Measurements from ENCODE around the gene SLC12A4. TPM values are rescaled to one million over a fixed set of nuclear protein-coding genes. Genes with fewer than 3 reads are reported as not detected.

The SLC12A4 gene
- total RNA-seq, 2 experiments from 2014 or later: 42.5 TPM

- Mint-ChIP-seq H3K9me3 (ENCODE audit: insufficient read depth) (no peaks in the 10 kb centered on the region), H3K4me1 (ENCODE audit: low read depth) (peaks cover 17% of the 10 kb centered on the region), H3K27me3 (ENCODE audit: low read depth) (no peaks in the 10 kb centered on the region), H3K27ac (peak overlapping the region; percentile 64), H3K36me3 (ENCODE audit: low read depth) (peaks cover 11% of the 10 kb centered on the region), H3K4me3 (no peak overlapping the region)
- ATAC-seq: no peak
- ChIA-PET POLR2A (interaction anchor here (1.1 to 1.6 kb wide), 2 partner anchors 25 to 28 kb away, joined by 3 to 4 read pairs; partner anchors contain the start of gene PSMB10), CTCF (interaction anchor here (0.7 to 1.6 kb wide), 5 partner anchors 13 to 33 kb away, joined by 3 to 12 read pairs (median 4); no protein-coding TSS in a partner anchor)
- no peak for DNase-seq
These were observed 59.2 kb downstream of the SLC12A4 start for GRCh38 chr16:67909056-67909742.

- Mint-ChIP-seq H3K9me3 (ENCODE audit: insufficient read depth) (no peaks in the 10 kb centered on the region), H3K27me3 (ENCODE audit: low read depth) (no peaks in the 10 kb centered on the region), H3K27ac (peak overlapping the region; percentile 28), H3K4me1 (ENCODE audit: low read depth) (peaks cover 17% of the 10 kb centered on the region), H3K4me3 (no peak overlapping the region), H3K36me3 (ENCODE audit: low read depth) (peaks cover 15% of the 10 kb centered on the region)
- DNase-seq (no peak), ATAC-seq (no peak)
- ChIA-PET CTCF (interaction anchor here (1.0 to 1.5 kb wide), 3 partner anchors 11 to 387 kb away, joined by 3 to 12 read pairs (median 3); no protein-coding TSS in a partner anchor), POLR2A (interaction anchor here (1.1 kb wide), 1 partner anchor 29 kb away, joined by 3 read pairs; the partner anchor contains the start of gene PSMB10)
These were observed 60.8 kb downstream of the SLC12A4 start for GRCh38 chr16:67907397-67908180.

- peaks cover 5% of the 10 kb centered on the region for H3K4me1 Mint-ChIP-seq (ENCODE audit: low read depth)
- H3K4me3 Mint-ChIP-seq: no peak overlapping the region
- no peak overlapping the region for H3K27ac Mint-ChIP-seq
- CTCF ChIA-PET: no interaction called here
- peaks cover 4% of the 10 kb centered on the region for H3K36me3 Mint-ChIP-seq (ENCODE audit: low read depth)
- H3K27me3 Mint-ChIP-seq (ENCODE audit: low read depth): no peaks in the 10 kb centered on the region
- no peaks in the 10 kb centered on the region for H3K9me3 Mint-ChIP-seq (ENCODE audit: insufficient read depth)
- no peak for ATAC-seq
- DNase-seq: no peak
- POLR2A ChIA-PET: interaction anchor here (0.7 to 2.4 kb wide), 2 partner anchors 32 to 330 kb away, joined by 3 to 6 read pairs; no protein-coding TSS in a partner anchor
These were observed 65.6 kb downstream of the SLC12A4 start for GRCh38 chr16:67902831-67903230.

GRCh38 chr16:67901734-67902133 is 66.7 kb downstream of the SLC12A4 start:
- no peaks in the 10 kb centered on the region for H3K27me3 Mint-ChIP-seq (ENCODE audit: low read depth)
- ChIA-PET CTCF (no interaction called here), POLR2A (no interaction called here)
- H3K9me3 Mint-ChIP-seq (ENCODE audit: insufficient read depth): no peaks in the 10 kb centered on the region
- peaks cover 4% of the 10 kb centered on the region for H3K36me3 Mint-ChIP-seq (ENCODE audit: low read depth)
- no peak overlapping the region for H3K4me3 Mint-ChIP-seq
- H3K27ac Mint-ChIP-seq: no peak overlapping the region
- no peak for ATAC-seq
- peaks cover 9% of the 10 kb centered on the region for H3K4me1 Mint-ChIP-seq (ENCODE audit: low read depth)
- no peak for DNase-seq

- H3K27ac Mint-ChIP-seq: no peak overlapping the region
- H3K36me3 Mint-ChIP-seq (ENCODE audit: low read depth): peaks cover 3% of the 10 kb centered on the region
- no peaks in the 10 kb centered on the region for H3K27me3 Mint-ChIP-seq (ENCODE audit: low read depth)
- H3K4me3 Mint-ChIP-seq: no peak overlapping the region
- ChIA-PET CTCF (interaction anchor here (0.8 to 2.3 kb wide), 7 partner anchors 11 to 225 kb away, joined by 3 to 14 read pairs (median 4); partner anchors contain the start of gene NRN1L), POLR2A (interaction anchor here (1.5 kb wide), 1 partner anchor 39 kb away, joined by 5 read pairs; the partner anchor contains the start of gene PSMB10)
- no peak for DNase-seq
- peaks cover 31% of the 10 kb centered on the region for H3K4me1 Mint-ChIP-seq (ENCODE audit: low read depth)
- H3K9me3 Mint-ChIP-seq (ENCODE audit: insufficient read depth): no peaks in the 10 kb centered on the region
- ATAC-seq: no peak
These were observed 71.2 kb downstream of the SLC12A4 start for GRCh38 chr16:67897231-67897630.

GRCh38 chr16:67893743-67894399 is 74.6 kb downstream of the SLC12A4 start:
- Mint-ChIP-seq H3K4me1 (ENCODE audit: low read depth) (peaks cover 28% of the 10 kb centered on the region), H3K27ac (peak overlapping the region; percentile 97), H3K9me3 (ENCODE audit: insufficient read depth) (no peaks in the 10 kb centered on the region), H3K36me3 (ENCODE audit: low read depth) (peaks cover 3% of the 10 kb centered on the region), H3K27me3 (ENCODE audit: low read depth) (no peaks in the 10 kb centered on the region), H3K4me3 (peak overlapping the region; percentile 97)
- no peak for ATAC-seq
- ChIA-PET CTCF (interaction anchor here (0.8 to 4.3 kb wide), 6 partner anchors 10 to 86 kb away, joined by 3 to 21 read pairs (median 3); partner anchors contain the start of gene NRN1L), POLR2A (interaction anchor here (1.4 to 3.1 kb wide), 3 partner anchors 10 to 48 kb away, joined by 3 to 15 read pairs (median 4); partner anchors contain the start of gene NUTF2)
- peak; percentile 28 for DNase-seq

Other genes with a start within 250 kb of the SLC12A4 start
- gene GFOD2, start 249.3 kb downstream of the SLC12A4 start, total RNA-seq: 10 to 100 TPM; 12.5 to 14.0 TPM
- 10 to 100 TPM; 25.9 to 30.5 TPM for gene RANBP10, start 162.1 kb downstream of the SLC12A4 start, total RNA-seq
- gene TSNAXIP1, start 161.7 kb downstream of the SLC12A4 start, total RNA-seq: under 1 TPM; 0.47 to 0.63 TPM
- gene THAP11, start 126.3 kb downstream of the SLC12A4 start, total RNA-seq: 10 to 100 TPM; 50.2 to 52.4 TPM
- gene NUTF2, start 121.7 kb downstream of the SLC12A4 start, total RNA-seq: 100 to 1,000 TPM; 125 to 134 TPM
- 10 to 100 TPM; 58.9 to 63.6 TPM for gene CENPT, start 120.9 kb downstream of the SLC12A4 start, total RNA-seq
- 100 to 1,000 TPM; 111 to 113 TPM for gene EDC4, start 95.6 kb downstream of the SLC12A4 start, total RNA-seq
- gene NRN1L, start 83.8 kb downstream of the SLC12A4 start, total RNA-seq: 1 to 10 TPM; 1.2 to 1.4 TPM
- 10 to 100 TPM; 20.0 to 22.8 TPM for gene PSKH1, start 75.4 kb downstream of the SLC12A4 start, total RNA-seq
- gene CTRL, start 36.8 kb downstream of the SLC12A4 start, total RNA-seq: 1 to 10 TPM; 5.5 TPM
- 100 to 1,000 TPM; 257 to 275 TPM for gene PSMB10, start 31.8 kb downstream of the SLC12A4 start, total RNA-seq
- 10 to 100 TPM; 22.4 to 23.1 TPM for gene LCAT, start 24.5 kb downstream of the SLC12A4 start, total RNA-seq
- gene DPEP3, start 11.9 kb upstream of the SLC12A4 start, total RNA-seq: not detected
- 1 to 10 TPM; 5.6 to 5.9 TPM for gene DPEP2, start 30.8 kb upstream of the SLC12A4 start, total RNA-seq
- gene DPEP2NB, start 47.3 kb upstream of the SLC12A4 start, total RNA-seq: not detected
- gene DDX28, start 54.6 kb upstream of the SLC12A4 start, total RNA-seq: 10 to 100 TPM; 13.6 to 13.9 TPM
- gene DUS2, start 54.6 kb upstream of the SLC12A4 start, total RNA-seq: 10 to 100 TPM; 24.1 to 25.2 TPM
- 100 to 1,000 TPM; 166 to 169 TPM for gene NFATC3, start 116.7 kb upstream of the SLC12A4 start, total RNA-seq

Data from activated CD8-positive, alpha-beta T cell treated with anti-CD3 and anti-CD28 coated beads, Interleukin-2, amount 10 ng/mL, durations not matched to agents 7 days and 5 days (primary cell).